Fibroblast of pulmonary artery (primary cell): Measurements from ENCODE around the gene RAC3.
"Not testable (repeated sequence)": the region's sequence is repeated elsewhere in the genome, so short reads cannot be mapped to it uniquely, and the experiment has no call there.

Experiments used
- DNase-seq: peaks from one replicate; pipeline ENCODE4 v3.0.0-alpha.2; 2010; ENCODE audit warnings: low read depth
- H3K4me3 ChIP-seq: replicated peaks from 2 replicates; pipeline ENCODE4 v1.5.1; 2011; ENCODE audit warnings: low read depth, mild to moderate bottlenecking, control low read depth, low read length, moderate library complexity
- TF ChIP-seq, protein P1 (sequence below): IDR thresholded peaks from 2 replicates; pipeline ENCODE4 v1.5.1; 2011; ENCODE audit warnings: mild to moderate bottlenecking, control low read depth, low read length, inconsistent platforms; ENCODE audit errors: missing control alignments

RAC3 gene

DNA sequence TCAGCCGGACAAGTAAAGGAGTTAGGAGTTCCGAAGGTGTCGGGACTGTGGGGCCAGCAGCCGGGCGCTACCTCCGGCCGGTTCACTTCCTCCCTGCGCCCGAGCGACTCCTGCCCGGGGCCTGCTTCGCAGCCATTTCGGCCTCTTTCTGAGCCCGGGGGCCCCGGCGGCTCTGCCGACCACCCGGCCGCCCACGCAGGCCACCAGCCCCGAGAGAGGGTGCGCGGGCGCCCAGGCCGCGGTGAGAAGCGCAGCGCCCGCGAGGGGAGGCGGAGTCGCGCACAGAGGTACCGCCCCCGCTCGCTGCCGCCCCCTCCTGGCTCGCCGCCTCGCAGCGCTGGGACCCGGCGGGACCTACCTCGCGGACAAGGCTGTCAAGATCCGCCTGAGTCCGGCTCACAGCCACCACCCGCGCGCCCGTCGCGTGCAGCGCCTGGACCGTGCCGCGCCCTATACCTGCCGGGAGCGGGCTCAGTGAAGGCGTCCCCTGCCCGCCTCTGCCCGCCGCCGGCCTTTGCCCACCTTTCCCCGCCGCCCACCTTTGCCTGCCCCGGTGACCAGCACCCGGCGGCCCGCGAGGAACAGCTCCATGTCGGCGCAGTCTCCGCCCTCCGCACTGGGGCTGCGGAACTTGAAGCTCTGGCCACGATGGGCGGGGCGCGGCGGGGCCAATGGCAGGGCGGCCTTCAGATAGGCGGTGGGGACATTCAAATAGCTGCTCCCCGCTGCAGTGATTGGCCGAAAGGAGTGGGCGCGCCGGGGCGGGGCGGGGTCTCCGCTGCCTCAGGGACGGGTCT, 5.8 kb downstream of the RAC3 start, which contains the start of gene DCXR:
Gene DCXR, minus strand, starts transcription at position 606 of the 797 bp plus-strand sequence. Its CDS starts 15 bp downstream, at position 591.
- H3K4me3 ChIP-seq: peak within 1 kb of the TSS; percentile 67
- peak; percentile 95 for DNase-seq
- TF ChIP-seq, protein P1, sequence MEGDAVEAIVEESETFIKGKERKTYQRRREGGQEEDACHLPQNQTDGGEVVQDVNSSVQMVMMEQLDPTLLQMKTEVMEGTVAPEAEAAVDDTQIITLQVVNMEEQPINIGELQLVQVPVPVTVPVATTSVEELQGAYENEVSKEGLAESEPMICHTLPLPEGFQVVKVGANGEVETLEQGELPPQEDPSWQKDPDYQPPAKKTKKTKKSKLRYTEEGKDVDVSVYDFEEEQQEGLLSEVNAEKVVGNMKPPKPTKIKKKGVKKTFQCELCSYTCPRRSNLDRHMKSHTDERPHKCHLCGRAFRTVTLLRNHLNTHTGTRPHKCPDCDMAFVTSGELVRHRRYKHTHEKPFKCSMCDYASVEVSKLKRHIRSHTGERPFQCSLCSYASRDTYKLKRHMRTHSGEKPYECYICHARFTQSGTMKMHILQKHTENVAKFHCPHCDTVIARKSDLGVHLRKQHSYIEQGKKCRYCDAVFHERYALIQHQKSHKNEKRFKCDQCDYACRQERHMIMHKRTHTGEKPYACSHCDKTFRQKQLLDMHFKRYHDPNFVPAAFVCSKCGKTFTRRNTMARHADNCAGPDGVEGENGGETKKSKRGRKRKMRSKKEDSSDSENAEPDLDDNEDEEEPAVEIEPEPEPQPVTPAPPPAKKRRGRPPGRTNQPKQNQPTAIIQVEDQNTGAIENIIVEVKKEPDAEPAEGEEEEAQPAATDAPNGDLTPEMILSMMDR: peak; percentile 34

DNA sequence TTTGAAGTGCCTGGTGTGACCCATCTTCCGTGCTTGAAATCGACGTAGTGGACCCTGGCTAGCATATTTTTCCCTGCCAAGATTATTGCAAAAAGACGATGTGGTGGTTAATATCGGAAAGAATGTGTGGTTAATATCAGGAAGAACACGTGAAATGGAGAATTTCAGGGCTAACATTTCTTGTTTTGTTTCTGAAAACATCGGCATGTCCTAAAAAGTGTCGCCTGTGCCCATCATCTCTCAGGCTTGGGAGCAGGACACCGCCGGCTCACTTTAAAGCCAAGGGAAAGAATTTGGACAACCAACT, 6.4 kb downstream of the RAC3 start:
- no peak for DNase-seq
- TF ChIP-seq, protein P1: no peak
- peak overlapping the region; percentile 67 for H3K4me3 ChIP-seq

DNA sequence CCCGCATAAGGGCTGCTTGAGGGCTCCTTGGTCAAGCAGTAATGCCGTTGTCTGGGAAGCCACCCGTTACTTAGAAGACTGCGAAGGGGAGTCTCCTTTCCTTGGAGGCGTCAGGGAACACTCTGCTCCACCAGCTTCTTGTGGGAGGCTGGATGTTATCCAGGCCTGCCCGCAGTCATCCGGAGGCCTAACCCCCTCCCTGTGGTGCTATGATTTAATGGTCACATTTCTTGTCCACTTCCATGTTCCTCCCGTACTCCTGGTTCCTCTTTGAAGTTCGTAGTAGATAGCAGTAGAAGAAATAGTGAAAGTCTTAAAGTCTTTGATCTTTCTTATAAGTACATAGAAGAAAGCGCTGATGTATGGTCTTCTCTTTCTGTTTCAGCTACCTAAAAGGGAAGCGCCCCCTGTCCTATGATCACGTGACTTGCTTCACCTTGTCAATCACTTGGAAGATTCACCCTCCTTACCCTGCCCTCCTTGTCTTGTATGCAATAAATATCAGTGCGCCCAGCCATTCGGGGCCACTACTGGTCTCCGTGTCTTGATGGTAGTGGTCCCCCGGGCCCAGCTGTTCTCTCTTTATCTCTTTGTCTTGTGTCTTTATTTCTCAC, 7.4 kb downstream of the RAC3 start:
- H3K4me3 ChIP-seq, DNase-seq: not testable (repeated sequence)

DNA sequence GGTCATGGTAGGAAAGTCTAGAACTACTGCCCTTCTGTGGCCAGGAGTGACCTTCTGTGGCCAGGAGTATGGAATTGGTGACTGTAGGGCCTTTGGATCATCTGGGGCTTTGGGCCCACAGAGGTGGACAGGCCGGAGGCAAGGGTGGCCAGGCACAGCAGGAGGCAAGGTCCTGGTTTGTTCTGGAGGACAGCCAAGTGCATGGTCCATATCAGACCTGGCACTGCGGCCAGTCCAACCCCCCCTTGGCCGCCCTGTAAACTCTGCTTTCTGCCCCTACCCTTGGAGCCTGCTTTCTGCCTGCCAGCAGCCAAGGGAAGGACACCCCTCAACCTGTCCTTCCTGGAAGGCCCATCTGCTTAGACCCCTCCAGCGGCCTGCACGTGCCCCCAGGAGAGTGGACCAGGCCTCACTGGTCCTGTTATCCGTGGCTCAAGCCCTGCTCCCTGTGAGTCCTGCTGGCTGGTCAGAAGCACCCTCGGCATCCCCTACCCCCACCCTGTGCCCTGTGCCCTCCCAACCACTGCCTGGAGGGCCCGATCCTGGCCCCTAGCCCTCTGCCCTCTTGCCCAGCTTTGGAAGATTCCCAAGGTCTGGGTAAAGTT, 8.3 kb downstream of the RAC3 start:
- H3K4me3 ChIP-seq: no peak overlapping the region
- DNase-seq: no peak
- TF ChIP-seq, protein P1: no peak

DNA sequence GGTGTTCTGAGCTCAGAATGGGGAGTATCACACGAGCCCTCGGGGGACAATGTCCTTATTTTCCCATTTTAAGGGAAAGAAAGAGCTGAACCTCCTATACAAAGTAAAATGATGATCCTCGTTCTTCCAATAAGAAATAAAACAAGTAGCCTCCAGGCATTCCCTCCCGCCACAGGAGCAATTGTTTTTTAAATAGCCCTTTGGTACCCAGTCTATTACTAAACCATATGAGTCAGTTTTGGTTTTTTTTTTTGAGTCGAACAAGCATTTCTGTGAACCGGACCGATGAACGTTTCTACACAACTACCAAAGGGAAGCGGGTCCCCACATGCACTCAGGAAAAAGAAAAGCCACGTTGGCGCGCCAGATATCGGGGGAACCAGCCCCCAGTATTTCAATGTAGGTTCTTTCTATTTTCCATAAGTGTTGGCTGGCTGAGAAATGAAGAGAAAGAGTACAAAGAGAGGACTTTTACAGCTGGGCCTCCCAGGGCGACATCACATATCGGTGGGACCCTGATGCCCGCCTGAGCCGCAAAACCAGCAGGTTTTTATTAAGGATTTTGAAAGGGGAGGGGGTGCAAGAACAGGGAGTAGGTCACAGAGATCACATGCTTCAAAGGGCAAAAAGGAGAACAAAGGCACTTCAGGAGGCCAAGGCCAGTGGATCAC, 9.8 kb downstream of the RAC3 start:
- no peak for DNase-seq
- TF ChIP-seq, protein P1: no peak
- H3K4me3 ChIP-seq: no peak overlapping the region

DNA sequence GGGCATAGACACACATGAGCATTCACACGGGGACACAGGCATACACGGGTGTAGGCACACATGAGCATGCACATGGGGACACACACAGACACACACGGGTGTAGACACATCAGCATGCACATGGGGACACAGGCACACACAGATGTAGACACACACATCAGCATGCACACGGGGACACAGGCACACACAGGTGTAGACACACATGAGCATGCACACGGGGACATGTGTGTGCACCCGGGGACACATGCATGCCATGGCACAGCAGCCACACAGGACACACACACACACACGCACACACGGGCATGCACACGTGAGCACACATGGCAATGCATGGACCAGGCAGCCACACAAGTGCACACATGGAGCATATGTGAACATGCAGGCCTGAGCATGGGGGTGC, 11.2 kb downstream of the RAC3 start:
- no peak for DNase-seq
- H3K4me3 ChIP-seq: no peak overlapping the region
- TF ChIP-seq, protein P1: no peak

DNA sequence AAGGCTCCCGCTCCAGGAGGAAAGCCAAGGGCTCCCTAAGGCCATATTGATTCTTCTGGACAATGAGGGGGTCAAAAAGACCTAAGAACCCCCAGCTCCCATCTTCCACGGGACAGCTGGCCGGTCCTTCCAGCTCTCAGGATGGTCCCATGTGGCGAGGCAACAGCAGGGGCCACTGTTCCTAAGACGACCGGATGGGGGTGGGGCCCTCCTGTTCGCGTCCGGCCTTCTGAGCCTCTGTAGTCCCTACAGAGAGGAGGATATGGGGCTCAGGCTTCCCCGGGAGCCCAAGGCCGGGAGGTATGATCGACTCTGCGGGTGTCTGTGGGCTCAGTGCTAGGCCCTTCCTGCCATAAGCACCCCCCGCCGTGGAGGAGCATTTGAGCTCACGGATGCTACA, 12.0 kb downstream of the RAC3 start:
- H3K4me3 ChIP-seq: no peak overlapping the region
- no peak for DNase-seq
- TF ChIP-seq, protein P1: no peak
